Measurements from ENCODE around the gene PYURF.

PYURF gene

GRCh38 chr4:88523325-88524129 lies at the start of gene PYURF:
PYURF (minus strand) TSS chr4:88523776; CDS start chr4:88523700, 76 bp downstream.
- DNase-seq (ENCODE audit: low read depth): peak; percentile 92

GRCh38 chr4:88570001-88570400 lies 46.4 kb upstream of the PYURF start:
- no peak for DNase-seq (ENCODE audit: low read depth)

GRCh38 chr4:88567591-88567990 lies 44.0 kb upstream of the PYURF start:
- DNase-seq (ENCODE audit: low read depth): no peak

- no peak for DNase-seq (ENCODE audit: low read depth)
Measured at GRCh38 chr4:88549815-88550214, 26.2 kb upstream of the PYURF start.

- DNase-seq (ENCODE audit: low read depth): peak; percentile 55
Measured at GRCh38 chr4:88539322-88540068, 15.9 kb upstream of the PYURF start.

GRCh38 chr4:88537709-88538108 lies 14.1 kb upstream of the PYURF start:
- DNase-seq (ENCODE audit: low read depth): no peak

- no peak for DNase-seq (ENCODE audit: low read depth)
Measured at GRCh38 chr4:88535090-88535755, 11.6 kb upstream of the PYURF start.

- DNase-seq (ENCODE audit: low read depth): peak; percentile 85
Measured at GRCh38 chr4:88533937-88534750, 10.6 kb upstream of the PYURF start.

- peak; percentile 65 for DNase-seq (ENCODE audit: low read depth)
Measured at GRCh38 chr4:88533088-88533790, 9.7 kb upstream of the PYURF start.

GRCh38 chr4:88531549-88531948 lies 8.0 kb upstream of the PYURF start:
- no peak for DNase-seq (ENCODE audit: low read depth)

- DNase-seq (ENCODE audit: low read depth): no peak
Measured at GRCh38 chr4:88528861-88529260, 5.3 kb upstream of the PYURF start.

GRCh38 chr4:88527787-88528186 lies 4.2 kb upstream of the PYURF start:
- no peak for DNase-seq (ENCODE audit: low read depth)

- peak; percentile 4 for DNase-seq (ENCODE audit: low read depth)
Measured at GRCh38 chr4:88526221-88526815, 2.7 kb upstream of the PYURF start.

GRCh38 chr4:88524171-88524570 lies 595 bp upstream of the PYURF start:
- peak; percentile 20 for DNase-seq (ENCODE audit: low read depth)

- DNase-seq (ENCODE audit: low read depth): peak; percentile 59
Measured at GRCh38 chr4:88522702-88523324, 763 bp downstream of the PYURF start.

- DNase-seq (ENCODE audit: low read depth): no peak
Measured at GRCh38 chr4:88518911-88519310, 4.7 kb downstream of the PYURF start.

GRCh38 chr4:88517825-88518224 lies 5.8 kb downstream of the PYURF start:
- no peak for DNase-seq (ENCODE audit: low read depth)

GRCh38 chr4:88516746-88517145 lies 6.8 kb downstream of the PYURF start:
- DNase-seq (ENCODE audit: low read depth): no peak

- DNase-seq (ENCODE audit: low read depth): no peak
Measured at GRCh38 chr4:88514557-88515511, 8.7 kb downstream of the PYURF start.

All from amniotic epithelial cell (primary cell).